HCT116 (cell line): ENCODE results near the gene TESPA1.

Experiments
- EGR1 ChIP-seq: IDR thresholded peaks from 2 replicates; pipeline ENCODE4 v1.6.1; 2012; ENCODE audit warnings: low read depth
- MAX ChIP-seq: IDR thresholded peaks from 2 replicates; pipeline ENCODE4 v1.6.1; 2012
- POLR2A ChIP-seq: IDR thresholded peaks from 2 replicates; pipeline ENCODE4 v1.7.0; 2011; ENCODE audit warnings: borderline replicate concordance; ENCODE audit not compliant: insufficient read depth, insufficient read length; ENCODE audit errors: extremely low read depth
- POLR2AphosphoS5 ChIP-seq: IDR thresholded peaks from 2 replicates; pipeline ENCODE4 v1.6.1; 2011; ENCODE audit warnings: mild to moderate bottlenecking, low read depth, low read length, moderate library complexity
- TCF7L2 ChIP-seq: IDR thresholded peaks from 2 replicates; pipeline ENCODE4 v1.7.0; 2011; ENCODE audit warnings: borderline replicate concordance, inconsistent platforms; ENCODE audit not compliant: insufficient read depth, insufficient read length; ENCODE audit errors: extremely low read depth
- YY1 ChIP-seq: IDR thresholded peaks from 2 replicates; pipeline ENCODE4 v1.6.1; 2011; ENCODE audit warnings: low read length, low read depth, moderate library complexity, mild to moderate bottlenecking; ENCODE audit not compliant: insufficient replicate concordance; ENCODE audit errors: extremely low read depth
- ZBTB33 ChIP-seq: IDR thresholded peaks from 2 replicates; pipeline ENCODE4 v1.6.1; 2011; ENCODE audit warnings: mild to moderate bottlenecking, low read length, moderate library complexity; ENCODE audit not compliant: insufficient replicate concordance; ENCODE audit errors: extremely low read depth
- ZNF274 ChIP-seq: fragments of 200-500 bp; sonication (Bioruptor generic); IDR thresholded peaks from 2 replicates; pipeline ENCODE4 v1.6.1; 2014; ENCODE audit warnings: mild to moderate bottlenecking, low read depth, low read length, inconsistent platforms
- TF ChIP-seq, protein P1 (sequence below), 3 experiments: fragments of 200-600 bp in 1 of 3; sonication (generic) in 1 of 3; IDR thresholded peaks in 2 of 3; conservative IDR thresholded peaks in 1 of 3; 2 replicates each; pipeline ENCODE4 v1.5.1; 2012 to 2017; ENCODE audit warnings: low read depth in 2 of 3, low read length in 2 of 3, antibody characterized with exemption in 1 of 3, borderline replicate concordance in 1 of 3, control low read depth in 1 of 3, mild to moderate bottlenecking in 1 of 3, mixed read lengths in 1 of 3, mixed run types in 1 of 3, moderate library complexity in 1 of 3; ENCODE audit not compliant: insufficient read depth in 1 of 3
- TF ChIP-seq, protein P2 (sequence below): IDR thresholded peaks from 2 replicates; pipeline ENCODE4 v1.6.1; 2012; ENCODE audit warnings: low read depth

DNA sequence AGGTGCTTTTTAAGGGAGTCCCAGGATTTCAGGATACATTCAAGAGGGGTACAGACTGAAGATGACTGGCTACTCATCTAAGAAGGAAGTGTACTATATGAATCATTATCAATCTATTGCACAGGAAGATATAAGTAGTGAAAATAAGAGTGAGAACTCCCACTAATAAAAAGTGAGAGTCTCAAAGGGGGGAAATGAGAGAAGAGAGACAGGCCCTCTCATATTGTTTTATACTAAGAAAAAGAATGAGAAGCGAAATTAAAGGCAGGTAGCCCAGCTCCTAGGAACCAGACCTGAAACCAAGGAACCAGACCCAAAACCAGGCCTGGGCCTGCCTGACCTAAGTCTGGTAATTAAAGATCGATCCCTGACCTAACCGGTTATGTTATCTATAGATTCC is 54.6 kb downstream of the TESPA1 start:
- no peak for TF ChIP-seq POLR2AphosphoS5
- no peak for TF ChIP-seq POLR2A
- no peak for TF ChIP-seq ZBTB33
- TF ChIP-seq, protein P1, sequence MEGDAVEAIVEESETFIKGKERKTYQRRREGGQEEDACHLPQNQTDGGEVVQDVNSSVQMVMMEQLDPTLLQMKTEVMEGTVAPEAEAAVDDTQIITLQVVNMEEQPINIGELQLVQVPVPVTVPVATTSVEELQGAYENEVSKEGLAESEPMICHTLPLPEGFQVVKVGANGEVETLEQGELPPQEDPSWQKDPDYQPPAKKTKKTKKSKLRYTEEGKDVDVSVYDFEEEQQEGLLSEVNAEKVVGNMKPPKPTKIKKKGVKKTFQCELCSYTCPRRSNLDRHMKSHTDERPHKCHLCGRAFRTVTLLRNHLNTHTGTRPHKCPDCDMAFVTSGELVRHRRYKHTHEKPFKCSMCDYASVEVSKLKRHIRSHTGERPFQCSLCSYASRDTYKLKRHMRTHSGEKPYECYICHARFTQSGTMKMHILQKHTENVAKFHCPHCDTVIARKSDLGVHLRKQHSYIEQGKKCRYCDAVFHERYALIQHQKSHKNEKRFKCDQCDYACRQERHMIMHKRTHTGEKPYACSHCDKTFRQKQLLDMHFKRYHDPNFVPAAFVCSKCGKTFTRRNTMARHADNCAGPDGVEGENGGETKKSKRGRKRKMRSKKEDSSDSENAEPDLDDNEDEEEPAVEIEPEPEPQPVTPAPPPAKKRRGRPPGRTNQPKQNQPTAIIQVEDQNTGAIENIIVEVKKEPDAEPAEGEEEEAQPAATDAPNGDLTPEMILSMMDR (IDR thresholded peaks at IDR 0.05 in 2 of 3, conservative IDR thresholded peaks at IDR 0.05 in 1 of 3; ENCODE audit: borderline replicate concordance in 1 of 3, insufficient read depth in 1 of 3, low read depth in 2 of 3, low read length in 2 of 3): no peak
- TF ChIP-seq TCF7L2: no peak
- no peak for TF ChIP-seq MAX
- TF ChIP-seq ZNF274: no peak
- TF ChIP-seq EGR1: no peak
- no peak for TF ChIP-seq YY1
- TF ChIP-seq, protein P2, sequence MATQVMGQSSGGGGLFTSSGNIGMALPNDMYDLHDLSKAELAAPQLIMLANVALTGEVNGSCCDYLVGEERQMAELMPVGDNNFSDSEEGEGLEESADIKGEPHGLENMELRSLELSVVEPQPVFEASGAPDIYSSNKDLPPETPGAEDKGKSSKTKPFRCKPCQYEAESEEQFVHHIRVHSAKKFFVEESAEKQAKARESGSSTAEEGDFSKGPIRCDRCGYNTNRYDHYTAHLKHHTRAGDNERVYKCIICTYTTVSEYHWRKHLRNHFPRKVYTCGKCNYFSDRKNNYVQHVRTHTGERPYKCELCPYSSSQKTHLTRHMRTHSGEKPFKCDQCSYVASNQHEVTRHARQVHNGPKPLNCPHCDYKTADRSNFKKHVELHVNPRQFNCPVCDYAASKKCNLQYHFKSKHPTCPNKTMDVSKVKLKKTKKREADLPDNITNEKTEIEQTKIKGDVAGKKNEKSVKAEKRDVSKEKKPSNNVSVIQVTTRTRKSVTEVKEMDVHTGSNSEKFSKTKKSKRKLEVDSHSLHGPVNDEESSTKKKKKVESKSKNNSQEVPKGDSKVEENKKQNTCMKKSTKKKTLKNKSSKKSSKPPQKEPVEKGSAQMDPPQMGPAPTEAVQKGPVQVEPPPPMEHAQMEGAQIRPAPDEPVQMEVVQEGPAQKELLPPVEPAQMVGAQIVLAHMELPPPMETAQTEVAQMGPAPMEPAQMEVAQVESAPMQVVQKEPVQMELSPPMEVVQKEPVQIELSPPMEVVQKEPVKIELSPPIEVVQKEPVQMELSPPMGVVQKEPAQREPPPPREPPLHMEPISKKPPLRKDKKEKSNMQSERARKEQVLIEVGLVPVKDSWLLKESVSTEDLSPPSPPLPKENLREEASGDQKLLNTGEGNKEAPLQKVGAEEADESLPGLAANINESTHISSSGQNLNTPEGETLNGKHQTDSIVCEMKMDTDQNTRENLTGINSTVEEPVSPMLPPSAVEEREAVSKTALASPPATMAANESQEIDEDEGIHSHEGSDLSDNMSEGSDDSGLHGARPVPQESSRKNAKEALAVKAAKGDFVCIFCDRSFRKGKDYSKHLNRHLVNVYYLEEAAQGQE: no peak
